ENCODE results near the gene LOC128125822.

DNA sequence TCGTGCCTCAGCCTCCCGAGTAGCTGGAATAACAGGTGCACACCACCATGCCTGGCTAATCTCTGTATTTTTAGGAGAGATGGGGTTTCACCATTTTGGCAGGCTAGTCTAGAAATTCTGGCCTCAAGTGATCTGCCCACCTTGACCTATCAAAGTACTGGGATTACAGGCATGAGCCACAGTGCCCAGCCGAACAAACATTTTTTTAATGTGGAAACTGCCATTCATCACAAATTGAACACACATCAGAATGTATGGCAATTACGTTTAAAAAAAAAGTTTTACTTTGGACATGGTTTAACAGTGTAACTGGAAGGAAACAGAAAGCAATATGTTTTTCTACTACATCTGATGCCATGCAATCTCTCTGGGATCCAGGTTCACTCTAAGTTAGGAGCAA is 38.3 kb upstream of the LOC128125822 start:
- TF ChIP-seq, protein P1, sequence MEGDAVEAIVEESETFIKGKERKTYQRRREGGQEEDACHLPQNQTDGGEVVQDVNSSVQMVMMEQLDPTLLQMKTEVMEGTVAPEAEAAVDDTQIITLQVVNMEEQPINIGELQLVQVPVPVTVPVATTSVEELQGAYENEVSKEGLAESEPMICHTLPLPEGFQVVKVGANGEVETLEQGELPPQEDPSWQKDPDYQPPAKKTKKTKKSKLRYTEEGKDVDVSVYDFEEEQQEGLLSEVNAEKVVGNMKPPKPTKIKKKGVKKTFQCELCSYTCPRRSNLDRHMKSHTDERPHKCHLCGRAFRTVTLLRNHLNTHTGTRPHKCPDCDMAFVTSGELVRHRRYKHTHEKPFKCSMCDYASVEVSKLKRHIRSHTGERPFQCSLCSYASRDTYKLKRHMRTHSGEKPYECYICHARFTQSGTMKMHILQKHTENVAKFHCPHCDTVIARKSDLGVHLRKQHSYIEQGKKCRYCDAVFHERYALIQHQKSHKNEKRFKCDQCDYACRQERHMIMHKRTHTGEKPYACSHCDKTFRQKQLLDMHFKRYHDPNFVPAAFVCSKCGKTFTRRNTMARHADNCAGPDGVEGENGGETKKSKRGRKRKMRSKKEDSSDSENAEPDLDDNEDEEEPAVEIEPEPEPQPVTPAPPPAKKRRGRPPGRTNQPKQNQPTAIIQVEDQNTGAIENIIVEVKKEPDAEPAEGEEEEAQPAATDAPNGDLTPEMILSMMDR (IDR thresholded peaks at IDR 0.05; ENCODE audit: borderline replicate concordance, extremely low read depth, low read length, poor library complexity, severe bottlenecking): no peak
- no peak for TF ChIP-seq EZH2 (IDR thresholded peaks at IDR 0.05; ENCODE audit: borderline replicate concordance, low read depth, low read length, severe bottlenecking)

All from DND-41 (cell line).